HG03558 (cell line): ENCODE results near the gene ACCS.

ENCODE experiments used
- ATAC-seq: cut with Tn5 transposase; IDR thresholded peaks from one replicate; pipeline ENCODE4 v1.9.1; 2021; ENCODE audit warnings: moderate number of reproducible peaks; ENCODE audit not compliant: unreplicated experiment; ENCODE audit errors: extremely low read depth

The ACCS gene

GRCh38 chr11:44036811-44037657 is 29.0 kb upstream of the ACCS start:
- no peak for ATAC-seq

GRCh38 chr11:44037658-44037998 is 28.4 kb upstream of the ACCS start:
- no peak for ATAC-seq

GRCh38 chr11:44043157-44043556 is 22.9 kb upstream of the ACCS start:
- ATAC-seq = no peak

- ATAC-seq = no peak
Observed at GRCh38 chr11:44046182-44046581, 19.9 kb upstream of the ACCS start.

GRCh38 chr11:44047298-44047697 is 18.8 kb upstream of the ACCS start:
- no peak for ATAC-seq

- ATAC-seq = no peak
Observed at GRCh38 chr11:44047931-44048431, 18.1 kb upstream of the ACCS start, which contains the start of gene ACCSL. Gene ACCSL, plus strand, starts transcription at chr11:44047981. Its CDS starts 56 bp downstream, at chr11:44048037.

GRCh38 chr11:44049832-44050231 is 16.2 kb upstream of the ACCS start:
- ATAC-seq = no peak

- no peak for ATAC-seq
Observed at GRCh38 chr11:44051171-44051570, 14.9 kb upstream of the ACCS start.

- no peak for ATAC-seq
Observed at GRCh38 chr11:44057340-44057739, 8.7 kb upstream of the ACCS start.

GRCh38 chr11:44058275-44058674 is 7.8 kb upstream of the ACCS start:
- no peak for ATAC-seq

GRCh38 chr11:44065161-44065661 is 859 bp upstream of the ACCS start:
- ATAC-seq = no peak

GRCh38 chr11:44066732-44067141 is 667 bp downstream of the ACCS start:
- no peak for ATAC-seq

GRCh38 chr11:44067266-44067665 is 1.2 kb downstream of the ACCS start:
- ATAC-seq = no peak

GRCh38 chr11:44068180-44068579 is 2.1 kb downstream of the ACCS start:
- ATAC-seq = no peak

GRCh38 chr11:44071157-44071556 is 5.1 kb downstream of the ACCS start:
- ATAC-seq = no peak

GRCh38 chr11:44072757-44073658 is 6.9 kb downstream of the ACCS start:
- no peak for ATAC-seq

- no peak for ATAC-seq
Observed at GRCh38 chr11:44078794-44079193, 12.7 kb downstream of the ACCS start.

GRCh38 chr11:44079376-44079775 is 13.3 kb downstream of the ACCS start:
- no peak for ATAC-seq

- no peak for ATAC-seq
Observed at GRCh38 chr11:44080951-44081350, 14.9 kb downstream of the ACCS start.

- ATAC-seq = no peak
Observed at GRCh38 chr11:44082645-44083044, 16.6 kb downstream of the ACCS start.

GRCh38 chr11:44083433-44083832 is 17.4 kb downstream of the ACCS start:
- no peak for ATAC-seq
